ENCODE results near the gene CARD18.
"Not testable (repeated sequence)": the region's sequence is repeated elsewhere in the genome, so short reads cannot be mapped to it uniquely, and the experiment has no call there.

CARD18 gene

DNA sequence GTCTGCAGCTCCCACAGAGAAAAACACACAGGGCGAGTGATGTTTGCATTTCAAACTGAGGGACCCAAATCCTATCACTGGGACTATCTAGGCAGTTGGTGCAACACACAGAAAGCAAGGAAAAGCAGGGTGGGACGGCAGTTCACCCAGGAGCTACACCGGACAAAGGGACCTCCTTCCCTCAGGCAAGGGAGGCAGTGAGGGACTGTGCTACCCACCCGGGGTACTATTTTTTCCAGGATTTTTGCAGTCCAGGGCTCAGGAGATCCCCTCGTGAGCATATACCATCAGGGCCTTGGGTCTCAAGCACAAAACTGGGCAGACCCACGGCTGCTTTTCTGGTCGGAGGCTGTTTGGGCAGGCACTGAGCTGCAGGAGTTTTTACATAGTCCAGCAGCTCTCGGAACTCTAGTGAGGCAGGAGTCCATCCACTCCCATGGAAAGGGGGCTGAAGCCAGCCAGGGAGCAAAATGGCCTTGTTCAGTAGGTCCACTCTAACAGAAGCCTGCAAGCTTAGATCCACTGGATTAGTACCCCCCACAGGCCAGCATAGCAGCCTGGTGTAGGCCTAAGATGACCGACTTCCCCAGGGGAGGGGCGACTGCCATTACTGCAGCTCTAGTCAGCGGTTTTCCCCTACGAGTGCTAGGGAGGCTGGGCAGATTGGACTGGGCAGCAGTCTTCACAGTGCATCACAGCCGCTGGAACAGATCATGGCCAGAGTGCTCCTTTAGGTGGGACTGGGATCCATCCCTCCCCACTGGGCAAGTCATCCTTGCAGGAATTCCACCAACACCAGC, 28.2 kb downstream of the CARD18 start:
- TF ChIP-seq, protein P1, sequence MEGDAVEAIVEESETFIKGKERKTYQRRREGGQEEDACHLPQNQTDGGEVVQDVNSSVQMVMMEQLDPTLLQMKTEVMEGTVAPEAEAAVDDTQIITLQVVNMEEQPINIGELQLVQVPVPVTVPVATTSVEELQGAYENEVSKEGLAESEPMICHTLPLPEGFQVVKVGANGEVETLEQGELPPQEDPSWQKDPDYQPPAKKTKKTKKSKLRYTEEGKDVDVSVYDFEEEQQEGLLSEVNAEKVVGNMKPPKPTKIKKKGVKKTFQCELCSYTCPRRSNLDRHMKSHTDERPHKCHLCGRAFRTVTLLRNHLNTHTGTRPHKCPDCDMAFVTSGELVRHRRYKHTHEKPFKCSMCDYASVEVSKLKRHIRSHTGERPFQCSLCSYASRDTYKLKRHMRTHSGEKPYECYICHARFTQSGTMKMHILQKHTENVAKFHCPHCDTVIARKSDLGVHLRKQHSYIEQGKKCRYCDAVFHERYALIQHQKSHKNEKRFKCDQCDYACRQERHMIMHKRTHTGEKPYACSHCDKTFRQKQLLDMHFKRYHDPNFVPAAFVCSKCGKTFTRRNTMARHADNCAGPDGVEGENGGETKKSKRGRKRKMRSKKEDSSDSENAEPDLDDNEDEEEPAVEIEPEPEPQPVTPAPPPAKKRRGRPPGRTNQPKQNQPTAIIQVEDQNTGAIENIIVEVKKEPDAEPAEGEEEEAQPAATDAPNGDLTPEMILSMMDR (IDR thresholded peaks at IDR 0.05), result no peak
- no peak for TF ChIP-seq ZFX (IDR thresholded peaks at IDR 0.05; ENCODE audit: borderline replicate concordance)
- no peak overlapping the region for H3K27ac ChIP-seq

DNA sequence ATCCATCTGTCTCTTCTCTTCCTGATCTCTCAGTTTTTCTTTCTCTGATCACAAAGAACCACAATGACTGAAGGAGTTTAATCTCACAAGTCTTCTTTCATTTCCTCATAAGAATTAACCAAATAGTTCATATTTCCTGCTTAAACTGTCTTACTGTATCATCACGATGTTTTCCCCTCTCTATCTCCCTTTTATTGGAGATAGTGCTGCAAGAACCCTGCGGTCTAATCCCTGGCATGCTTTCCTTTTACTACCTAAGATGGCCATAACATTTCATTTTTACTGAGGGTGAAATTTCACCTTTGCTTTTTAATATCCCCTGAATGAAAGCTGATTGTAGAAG, 28.9 kb downstream of the CARD18 start:
- TF ChIP-seq ZFX (IDR thresholded peaks at IDR 0.05; ENCODE audit: borderline replicate concordance), result no peak
- TF ChIP-seq, protein P1 (IDR thresholded peaks at IDR 0.05), result no peak
- no peak overlapping the region for H3K27ac ChIP-seq

- no peak for TF ChIP-seq ZFX (IDR thresholded peaks at IDR 0.05; ENCODE audit: borderline replicate concordance)
- TF ChIP-seq, protein P1 (IDR thresholded peaks at IDR 0.05), result no peak
- no peak overlapping the region for H3K27ac ChIP-seq
Measured at GRCh38 chr11:105109855-105110687, 29.5 kb downstream of the CARD18 start.

- no peak overlapping the region for H3K27ac ChIP-seq
Measured at GRCh38 chr11:105109321-105109720, 30.2 kb downstream of the CARD18 start.

GRCh38 chr11:105108247-105108646, 31.3 kb downstream of the CARD18 start:
- H3K27ac ChIP-seq, result no peak overlapping the region
- TF ChIP-seq ZFX (IDR thresholded peaks at IDR 0.05; ENCODE audit: borderline replicate concordance), result no peak
- TF ChIP-seq, protein P1 (IDR thresholded peaks at IDR 0.05), result no peak

More at GRCh38 chr11:105109321-105109720, 30.2 kb downstream of the CARD18 start:
- TF ChIP-seq, protein P1 (IDR thresholded peaks at IDR 0.05), result no peak
- TF ChIP-seq ZFX (IDR thresholded peaks at IDR 0.05; ENCODE audit: borderline replicate concordance), result no peak

- H3K27ac ChIP-seq, result not testable (repeated sequence)
Measured at GRCh38 chr11:105107226-105107825, 32.2 kb downstream of the CARD18 start.

DNA sequence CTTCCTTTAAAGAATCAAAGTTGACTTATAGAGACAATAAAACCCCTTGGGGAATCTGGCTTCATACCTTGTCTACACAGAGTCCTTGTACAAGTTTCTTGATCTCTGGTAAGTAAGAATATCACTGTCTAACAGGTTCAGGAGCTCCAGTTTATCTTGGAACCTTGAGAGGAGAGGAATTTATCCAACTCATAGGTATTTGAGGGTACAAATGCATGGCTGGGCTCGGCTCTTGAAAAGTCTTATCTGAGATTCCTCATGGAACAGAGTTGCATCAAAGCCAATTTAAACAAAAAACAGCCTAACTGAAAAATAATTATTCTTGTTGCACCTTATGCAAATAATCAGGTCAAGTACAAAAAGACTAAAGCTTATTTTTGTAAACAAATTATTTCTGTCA, 33.4 kb downstream of the CARD18 start:
- TF ChIP-seq, protein P1 (IDR thresholded peaks at IDR 0.05), result no peak
- no peak for TF ChIP-seq ZFX (IDR thresholded peaks at IDR 0.05; ENCODE audit: borderline replicate concordance)
- no peak overlapping the region for H3K27ac ChIP-seq

All from 22Rv1 (cell line).